H1 (cell line): ENCODE data around the gene MVD. TPM values are rescaled to one million over a fixed set of nuclear protein-coding genes. Genes with fewer than 3 reads are reported as not detected.
A peak's percentile ranks its signal among the peaks of the same experiment; 100 is the strongest.

Experiments used
- CTCF ChIA-PET: fragments of 300-600 bp; sonication (Branson Sonifier 250); formaldehyde crosslinking; loops from one replicate; lab custom pipeline; 2021; ENCODE audit not compliant: partially characterized antibody; lab: Charles Lee
- POLR2A ChIA-PET: fragments of 300-600 bp; sonication (Branson Sonifier 250); formaldehyde crosslinking; loops from one replicate; lab custom pipeline; 2021; ENCODE audit warnings: inconsistent platforms; ENCODE audit not compliant: partially characterized antibody; lab: Charles Lee
- DNase-seq, 2 experiments: peaks; one replicate each; pipeline versions ENCODE4 v3.0.0 to v3.0.0-alpha.2; 2010 to 2022; ENCODE audit warnings: low spot score in 2 of 2, low read depth in 1 of 2, mixed read lengths in 1 of 2
- FAIRE-seq: peaks from 2 replicates; lab custom pipeline; 2011; peaks lifted over from hg19 to GRCh38; lab: Jason Lieb, UNC
- H2AFZ ChIP-seq: 2 replicates; pipeline ENCODE4 v1.8.1; 2012; ENCODE audit warnings: low read length, inconsistent platforms
- H2AK5ac ChIP-seq: 2 replicates; pipeline ENCODE4 v1.6.1; 2013; ENCODE audit warnings: low read depth, low read length
- H2BK120ac ChIP-seq: replicated peaks from 2 replicates; pipeline ENCODE3; 2013; ENCODE audit warnings: low read depth, low read length, inconsistent platforms
- H2BK12ac ChIP-seq: 2 replicates; pipeline ENCODE4 v1.6.1; 2013; ENCODE audit warnings: low read depth, low read length
- H2BK15ac ChIP-seq: 2 replicates; pipeline ENCODE4 v1.6.1; 2013; ENCODE audit warnings: low read length
- H2BK20ac ChIP-seq: 2 replicates; pipeline ENCODE4 v1.6.1; 2013; ENCODE audit warnings: low read length
- H2BK5ac ChIP-seq: 2 replicates; pipeline ENCODE4 v1.6.1; 2013; ENCODE audit warnings: low read depth, low read length
- H3K14ac ChIP-seq: 2 replicates; pipeline ENCODE4 v1.6.1; 2013; ENCODE audit warnings: inconsistent platforms; ENCODE audit not compliant: insufficient read length
- H3K18ac ChIP-seq: 2 replicates; pipeline ENCODE4 v1.6.1; 2013; ENCODE audit warnings: low read length; ENCODE audit errors: extremely low read depth
- H3K23ac ChIP-seq: 2 replicates; pipeline ENCODE4 v1.6.1; 2013; ENCODE audit warnings: inconsistent platforms; ENCODE audit not compliant: insufficient read length
- H3K23me2 ChIP-seq: 2 replicates; pipeline ENCODE4 v1.6.1; 2013; ENCODE audit warnings: low read depth, low read length
- H3K27ac ChIP-seq: 2 replicates; pipeline ENCODE4 v1.6.1; 2011; ENCODE audit warnings: low read depth, low read length, inconsistent platforms
- H3K27me3 ChIP-seq, 4 experiments: replicated peaks in 1 of 4; 1 replicate in 1 of 4; 2 replicates in 3 of 4; pipeline versions ENCODE4 v1.6.1 to v1.8.1; 2011 to 2013; ENCODE audit warnings: low read length in 3 of 4, mild to moderate bottlenecking in 3 of 4, inconsistent platforms in 2 of 4, mixed read lengths in 2 of 4, moderate library complexity in 1 of 4; ENCODE audit not compliant: control insufficient read depth in 3 of 4, insufficient read depth in 3 of 4; ENCODE audit errors: extremely low read depth in 1 of 4
- H3K36me3 ChIP-seq, 4 experiments: 2 replicates each; pipeline versions ENCODE4 v1.6.1 to v1.8.1; 2011 to 2013; ENCODE audit warnings: mild to moderate bottlenecking in 4 of 4, low read length in 3 of 4, moderate library complexity in 2 of 4, control low read depth in 1 of 4, inconsistent platforms in 1 of 4; ENCODE audit not compliant: insufficient read depth in 4 of 4, control insufficient read depth in 2 of 4
- H3K4ac ChIP-seq: replicated peaks from 2 replicates; pipeline ENCODE3; 2013; ENCODE audit warnings: low read length, low read depth, mixed read lengths, inconsistent platforms; ENCODE audit not compliant: insufficient read length
- H3K4me1 ChIP-seq, 4 experiments: replicated peaks in 1 of 4; 1 replicate in 1 of 4; 2 replicates in 3 of 4; pipeline versions ENCODE4 v1.6.1 to v1.8.1; 2011 to 2013; ENCODE audit warnings: low read length in 3 of 4, inconsistent platforms in 2 of 4, mixed read lengths in 1 of 4; ENCODE audit not compliant: insufficient read depth in 4 of 4, control insufficient read depth in 3 of 4
- H3K4me2 ChIP-seq, 2 experiments: 2 replicates each; pipeline versions ENCODE4 v1.6.1 to v1.8.1; 2011 to 2013; ENCODE audit warnings: low read depth in 2 of 2, low read length in 2 of 2, control low read depth in 1 of 2, inconsistent platforms in 1 of 2, mild to moderate bottlenecking in 1 of 2; ENCODE audit not compliant: insufficient read depth in 1 of 2
- H3K4me3 ChIP-seq, 4 experiments: fragments of 200-600, 300-600 bp in 1 of 4; sonication (generic), shearing (Covaris generic), sonication (Bioruptor Twin) in 1 of 4; 2 replicates each; pipeline versions ENCODE4 v1.5.1 to v1.8.1; 2011 to 2016; ENCODE audit warnings: low read length in 4 of 4, low read depth in 3 of 4, control low read depth in 2 of 4, inconsistent platforms in 2 of 4, mild to moderate bottlenecking in 2 of 4, mixed read lengths in 1 of 4, moderate library complexity in 1 of 4; ENCODE audit not compliant: insufficient read depth in 2 of 4; ENCODE audit errors: extremely low read depth in 1 of 4
- H3K56ac ChIP-seq: replicated peaks from 2 replicates; pipeline ENCODE3; 2013; ENCODE audit warnings: low read depth, mild to moderate bottlenecking, mixed read lengths, low read length, inconsistent platforms; ENCODE audit not compliant: insufficient read length
- H3K79me1 ChIP-seq: 2 replicates; pipeline ENCODE4 v1.6.1; 2013; ENCODE audit warnings: low read depth, low read length, control low read depth
- H3K79me2 ChIP-seq, 2 experiments: 2 replicates each; pipeline versions ENCODE4 v1.6.1 to v1.8.1; 2012 to 2013; ENCODE audit warnings: low read length in 2 of 2, mild to moderate bottlenecking in 2 of 2, inconsistent platforms in 1 of 2; ENCODE audit not compliant: insufficient read depth in 2 of 2, control insufficient read depth in 1 of 2
- H3K9ac ChIP-seq, 4 experiments: replicated peaks in 1 of 4; 1 replicate in 1 of 4; 2 replicates in 3 of 4; pipeline versions ENCODE4 v1.6.1 to v1.8.1; 2011 to 2013; ENCODE audit warnings: low read depth in 3 of 4, low read length in 3 of 4, control low read depth in 2 of 4, mild to moderate bottlenecking in 2 of 4, moderate library complexity in 2 of 4, inconsistent platforms in 1 of 4; ENCODE audit errors: extremely low read depth in 1 of 4
- H3K9me3 ChIP-seq, 2 experiments: 2 replicates each; pipeline versions ENCODE4 v1.6.1 to v1.8.1; 2012 to 2013; ENCODE audit warnings: mild to moderate bottlenecking in 2 of 2, moderate library complexity in 2 of 2, control low read depth in 1 of 2, inconsistent platforms in 1 of 2, low read depth in 1 of 2, low read length in 1 of 2, mixed read lengths in 1 of 2; ENCODE audit not compliant: insufficient read depth in 2 of 2
- H4K20me1 ChIP-seq, 2 experiments: replicated peaks in 1 of 2; 2 replicates each; pipeline versions ENCODE3 to v1.8.1; 2011 to 2013; ENCODE audit warnings: inconsistent platforms in 2 of 2, low read length in 2 of 2, mild to moderate bottlenecking in 1 of 2; ENCODE audit not compliant: insufficient read depth in 2 of 2, control insufficient read depth in 1 of 2
- H4K5ac ChIP-seq: 2 replicates; pipeline ENCODE4 v1.6.1; 2013; ENCODE audit warnings: low read length, low read depth, mixed read lengths, inconsistent platforms; ENCODE audit not compliant: insufficient read length
- H4K8ac ChIP-seq: 2 replicates; pipeline ENCODE4 v1.8.0; 2013; ENCODE audit warnings: mild to moderate bottlenecking, moderate library complexity, low read length, inconsistent platforms; ENCODE audit not compliant: insufficient read depth; ENCODE audit errors: extremely low read depth
- H4K91ac ChIP-seq: replicated peaks from 2 replicates; pipeline ENCODE3; 2013; ENCODE audit warnings: low read length, mixed read lengths, inconsistent platforms; ENCODE audit not compliant: insufficient read length
- POU5F1 ChIP-seq: IDR thresholded peaks from 2 replicates; pipeline ENCODE4 v1.6.1; 2011; ENCODE audit warnings: low read depth, mild to moderate bottlenecking, low read length, moderate library complexity
- SP1 ChIP-seq: IDR thresholded peaks from 2 replicates; pipeline ENCODE4 v1.6.1; 2011; ENCODE audit warnings: low read depth, low read length
- WGBS, 2 experiments: shearing (Covaris generic) in 1 of 2; methylation state at CpG; one replicate each; pipeline versions ENCODE4 v1.1.6 to v1.1.7; 2013 to 2015; ENCODE audit warnings: low lambda C conversion rate in 2 of 2, mixed read lengths in 2 of 2, inconsistent platforms in 1 of 2, low coverage in 1 of 2, missing lambda C conversion rate in 1 of 2; ENCODE audit not compliant: insufficient replicate concordance in 2 of 2, insufficient coverage in 1 of 2, insufficient read length in 1 of 2; ENCODE audit errors: extremely low coverage in 1 of 2, missing lambda C conversion rate in 1 of 2; 5-methylcytosine and 5-hydroxymethylcytosine counted together
- polyA plus RNA-seq, 7 experiments: library from polyadenylated mRNA; depleted of rRNA in 3 of 7; stranded (reverse) in 5 of 7; unstranded in 2 of 7; fragments of >200 nt in 5 of 7; fragments of 200-250 nt in 2 of 7; gene quantifications; 1 replicate in 5 of 7; 2 replicates in 1 of 7; 4 replicates in 1 of 7; pipeline versions ENCODE4 v1.2.1 to v1.2.3, GENCODE V29; 2011 to 2013; ENCODE audit warnings: missing spikeins in 2 of 7, mixed read lengths in 2 of 7
- total RNA-seq: library from RNA; stranded (reverse); fragmentation: NEBNext Ultra II Directional; extraction: Animal tissue kit (Norgen Biotek cat#: 25700); gene quantifications from 2 replicates; pipeline ENCODE4 v1.2.1, GENCODE V29; 2021

The MVD gene
- total and polyA plus RNA-seq, 2 of the 8 experiments (the other 6 are each of a cell fraction or from before 2014, with no cell fraction given) = 47.2 to 77.3 TPM

- Histone ChIP-seq H3K23me2 (no peaks in the 10 kb centered on the region), H3K4me3 (no peak overlapping the region), H4K20me1 (peaks cover 5 to 11% of the 10 kb centered on the region in 2 experiments), H3K4me1 (peaks cover 0 to 7% (median 3%) of the 10 kb centered on the region in 4 experiments; a peak in 5 of 7 replicates), H3K23ac (no peak overlapping the region), H3K56ac (no peak overlapping the region), H3K18ac (no peak overlapping the region), H4K91ac (no peak overlapping the region), H2BK20ac (no peak overlapping the region), H2BK15ac (no peak overlapping the region), H2BK5ac (no peak overlapping the region), H2BK12ac (no peak overlapping the region), H3K9me3 (no peaks in the 10 kb centered on the region), H2AK5ac (no peak overlapping the region), H4K5ac (no peak overlapping the region), H2AFZ (no peak overlapping the region), H3K4ac (no peak overlapping the region), H3K27me3 (no peaks in the 10 kb centered on the region), H2BK120ac (no peak overlapping the region), H3K27ac (no peak overlapping the region), H3K14ac (no peak overlapping the region), H3K9ac (no peak overlapping the region), H3K4me2 (no peak overlapping the region), H4K8ac (peak overlapping the region; percentile 42; the same call in 1 of the 2 replicates), H3K79me2 (no peaks in the 10 kb centered on the region; a peak in 1 of 4 replicates), H3K36me3 (peaks cover 16 to 35% (median 23%) of the 10 kb centered on the region in 4 experiments), H3K79me1 (peaks cover 4% of the 10 kb centered on the region; the same call in 1 of the 2 replicates)
- FAIRE-seq (no peak), DNase-seq (no peak)
- 92% methylated on average over 9 of the region's 18 CpGs; no CpG with 5 or more reads in 1 of the 2 experiments for WGBS, 2 experiments
- ChIA-PET POLR2A (no interaction called here), CTCF (interaction anchor here (1.4 to 11.2 kb wide), 3 partner anchors 9 to 23 kb away, joined by 3 to 89 read pairs (median 5); no protein-coding TSS in a partner anchor)
- TF ChIP-seq SP1 (no peak), POU5F1 (no peak)
These were observed 38.4 kb downstream of the MVD start for GRCh38 chr16:88624481-88624880.
